Testis (tissue), 2 donors: Measurements from ENCODE around the gene CTXND1.

ENCODE experiments used
- POLR2A ChIP-seq: fragments of 450-650 bp; IDR thresholded peaks from one replicate; pipeline ENCODE4 v1.6.1; 2017; ENCODE audit warnings: antibody characterized with exemption, mild to moderate bottlenecking, moderate library complexity
- TF ChIP-seq, protein P1 (sequence below), 3 experiments: fragments of 450-650 bp in 2 of 3; fragments of 200-600 bp in 1 of 3; sonication (generic) in 1 of 3; IDR thresholded peaks; one replicate each; pipeline ENCODE4 v1.5.1; 2016 to 2019; ENCODE audit warnings: antibody characterized with exemption in 3 of 3, mild to moderate bottlenecking in 2 of 3, moderate library complexity in 1 of 3

DNA sequence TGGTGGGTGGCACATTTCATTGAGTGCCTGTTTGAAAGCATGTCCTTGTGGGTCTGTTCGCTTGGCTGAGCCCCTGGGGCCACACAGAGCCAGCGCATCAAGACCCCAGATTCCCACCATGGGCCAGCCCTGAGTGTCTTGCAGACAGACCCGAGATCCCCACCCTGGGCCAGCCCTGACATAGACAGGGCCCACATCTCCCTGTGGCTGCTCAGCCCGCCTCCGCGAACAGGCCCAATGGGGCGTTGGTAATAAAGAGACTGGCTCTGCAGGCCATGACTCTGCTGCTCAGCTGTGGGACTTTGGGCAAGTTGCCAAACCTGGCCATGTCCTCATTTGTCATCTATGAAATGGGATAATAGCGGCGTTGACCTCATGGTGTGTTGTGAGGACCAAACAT lies 76.6 kb downstream of the CTXND1 start:
- TF ChIP-seq, protein P1, sequence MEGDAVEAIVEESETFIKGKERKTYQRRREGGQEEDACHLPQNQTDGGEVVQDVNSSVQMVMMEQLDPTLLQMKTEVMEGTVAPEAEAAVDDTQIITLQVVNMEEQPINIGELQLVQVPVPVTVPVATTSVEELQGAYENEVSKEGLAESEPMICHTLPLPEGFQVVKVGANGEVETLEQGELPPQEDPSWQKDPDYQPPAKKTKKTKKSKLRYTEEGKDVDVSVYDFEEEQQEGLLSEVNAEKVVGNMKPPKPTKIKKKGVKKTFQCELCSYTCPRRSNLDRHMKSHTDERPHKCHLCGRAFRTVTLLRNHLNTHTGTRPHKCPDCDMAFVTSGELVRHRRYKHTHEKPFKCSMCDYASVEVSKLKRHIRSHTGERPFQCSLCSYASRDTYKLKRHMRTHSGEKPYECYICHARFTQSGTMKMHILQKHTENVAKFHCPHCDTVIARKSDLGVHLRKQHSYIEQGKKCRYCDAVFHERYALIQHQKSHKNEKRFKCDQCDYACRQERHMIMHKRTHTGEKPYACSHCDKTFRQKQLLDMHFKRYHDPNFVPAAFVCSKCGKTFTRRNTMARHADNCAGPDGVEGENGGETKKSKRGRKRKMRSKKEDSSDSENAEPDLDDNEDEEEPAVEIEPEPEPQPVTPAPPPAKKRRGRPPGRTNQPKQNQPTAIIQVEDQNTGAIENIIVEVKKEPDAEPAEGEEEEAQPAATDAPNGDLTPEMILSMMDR (IDR thresholded peaks at IDR 0.05): no peak
- TF ChIP-seq POLR2A: no peak
